ENCODE data around the gene FOXP1. TPM values are rescaled to one million over a fixed set of nuclear protein-coding genes. Genes with fewer than 3 reads are reported as not detected.
A peak's percentile ranks its signal among the peaks of the same experiment; 100 is the strongest.

Gene FOXP1
- total and polyA plus RNA-seq, 2 of the 13 experiments (the other 11 are each of a cell fraction or from before 2014, with no cell fraction given), result 40.4 to 59.0 TPM

- TF ChIP-seq FOXP1 (IDR thresholded peaks at IDR 0.05) (no peak), FOXP1 (CRISPR knock-in tag; IDR thresholded peaks at IDR 0.05) (no peak), ZNF260 (CRISPR knock-in tag; IDR thresholded peaks at IDR 0.05; ENCODE audit: borderline replicate concordance, low read depth) (no peak), NRL (CRISPR knock-in tag; IDR thresholded peaks at IDR 0.05; ENCODE audit: borderline replicate concordance) (peak; percentile 69; the same call in 1 of the 2 replicates), ZNF432 (CRISPR knock-in tag; IDR thresholded peaks at IDR 0.05; ENCODE audit: borderline replicate concordance) (no peak), SUZ12 (IDR thresholded peaks at IDR 0.05; ENCODE audit: low read depth, low read length) (no peak), SPEN (CRISPR knock-in tag; IDR thresholded peaks at IDR 0.05; ENCODE audit: low read depth) (no peak), ZZZ3 (CRISPR knock-in tag; IDR thresholded peaks at IDR 0.05; ENCODE audit: borderline replicate concordance) (no peak), ZNF230 (CRISPR knock-in tag; IDR thresholded peaks at IDR 0.05) (no peak), FOXC1 (CRISPR knock-in tag; IDR thresholded peaks at IDR 0.05; ENCODE audit: borderline replicate concordance) (no peak), MTERF4 (CRISPR knock-in tag; IDR thresholded peaks at IDR 0.05) (no peak), ZNF350 (CRISPR knock-in tag; IDR thresholded peaks at IDR 0.05; ENCODE audit: borderline replicate concordance, low read depth) (no peak; the same call in 1 of the 2 replicates), STAG1 (CRISPR knock-in tag; IDR thresholded peaks at IDR 0.05) (no peak), DDIT3 (CRISPR knock-in tag; IDR thresholded peaks at IDR 0.05) (no peak), HDAC1 (CRISPR knock-in tag; IDR thresholded peaks at IDR 0.05) (peak; percentile 60; the same call in 1 of the 2 replicates), ETV6 (CRISPR knock-in tag; conservative IDR thresholded peaks at IDR 0.05) (no peak; the same call in 1 of the 2 replicates), THAP11 (CRISPR knock-in tag; IDR thresholded peaks at IDR 0.05) (0 out of 2 replicates have a peak, but pooled peaks have one; percentile 22), MXI1 (IDR thresholded peaks at IDR 0.05; ENCODE audit: borderline replicate concordance, low read depth, low read length) (peak; percentile 33; the same call in 1 of the 3 replicates), ZNF710 (CRISPR knock-in tag; IDR thresholded peaks at IDR 0.05; ENCODE audit: borderline replicate concordance) (no peak; the same call in 1 of the 2 replicates), SOX5 (CRISPR knock-in tag; IDR thresholded peaks at IDR 0.05; ENCODE audit: borderline replicate concordance) (no peak), ZFP37 (CRISPR knock-in tag; IDR thresholded peaks at IDR 0.05; ENCODE audit: borderline replicate concordance) (no peak), ISL2 (CRISPR knock-in tag; IDR thresholded peaks at IDR 0.05) (no peak), ZFAT (CRISPR knock-in tag; conservative IDR thresholded peaks at IDR 0.05) (no peak), U2AF1 (optimal IDR thresholded peaks at IDR 0.05; ENCODE audit: low read depth, low read length) (no peak), HOXA7 (CRISPR knock-in tag; IDR thresholded peaks at IDR 0.05) (peak; percentile 61; the same call in 1 of the 2 replicates)
- TF ChIP-seq, protein P1, sequence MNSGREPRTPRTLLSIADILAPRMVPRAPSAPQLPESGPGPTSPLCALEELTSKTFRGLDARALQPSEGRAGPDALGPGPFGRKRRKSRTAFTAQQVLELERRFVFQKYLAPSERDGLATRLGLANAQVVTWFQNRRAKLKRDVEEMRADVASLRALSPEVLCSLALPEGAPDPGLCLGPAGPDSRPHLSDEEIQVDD (CRISPR knock-in tag; IDR thresholded peaks at IDR 0.05; ENCODE audit: borderline replicate concordance), result no peak
- TF ChIP-seq, protein P2, sequence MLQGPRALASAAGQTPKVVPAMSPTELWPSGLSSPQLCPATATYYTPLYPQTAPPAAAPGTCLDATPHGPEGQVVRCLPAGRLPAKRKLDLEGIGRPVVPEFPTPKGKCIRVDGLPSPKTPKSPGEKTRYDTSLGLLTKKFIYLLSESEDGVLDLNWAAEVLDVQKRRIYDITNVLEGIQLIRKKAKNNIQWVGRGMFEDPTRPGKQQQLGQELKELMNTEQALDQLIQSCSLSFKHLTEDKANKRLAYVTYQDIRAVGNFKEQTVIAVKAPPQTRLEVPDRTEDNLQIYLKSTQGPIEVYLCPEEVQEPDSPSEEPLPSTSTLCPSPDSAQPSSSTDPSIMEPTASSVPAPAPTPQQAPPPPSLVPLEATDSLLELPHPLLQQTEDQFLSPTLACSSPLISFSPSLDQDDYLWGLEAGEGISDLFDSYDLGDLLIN (CRISPR knock-in tag; IDR thresholded peaks at IDR 0.05; ENCODE audit: borderline replicate concordance), result no peak
Measured at GRCh38 chr3:71582036-71582611, 1.4 kb downstream of the FOXP1 start (continued).
